HG03108 (cell line): ENCODE measurements around the gene NPR1.
"Not testable (repeated sequence)": the region's sequence is repeated elsewhere in the genome, so short reads cannot be mapped to it uniquely, and the experiment has no call there.

Source experiments
- ATAC-seq: cut with Tn5 transposase; IDR thresholded peaks from one replicate; pipeline ENCODE4 v1.9.1; 2021; ENCODE audit warnings: moderate library complexity; ENCODE audit not compliant: unreplicated experiment

Gene NPR1

GRCh38 chr1:153679337-153680119, 1.0 kb downstream of the NPR1 start:
- no peak for ATAC-seq

- no peak for ATAC-seq
Measured at GRCh38 chr1:153680120-153680403, 1.6 kb downstream of the NPR1 start.

DNA sequence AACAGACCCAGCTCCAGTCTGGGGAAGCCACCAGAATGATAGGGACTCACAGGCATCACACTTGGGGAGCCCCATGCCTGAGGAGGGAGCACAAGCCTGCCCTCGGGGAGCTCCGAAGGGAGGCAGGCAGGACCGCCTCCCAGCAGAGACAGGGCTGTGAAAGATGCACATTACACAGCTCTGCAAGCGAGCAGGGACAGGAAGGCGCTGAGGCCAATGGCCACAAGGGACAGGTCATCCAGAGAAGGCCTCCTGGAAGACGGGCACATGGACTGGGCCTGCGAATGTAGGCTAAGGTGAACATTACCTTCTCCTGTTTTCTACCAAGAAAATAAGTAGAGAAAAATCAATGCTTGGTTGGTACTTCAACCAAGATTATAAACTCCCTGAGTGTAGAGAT, 4.2 kb downstream of the NPR1 start:
- ATAC-seq = no peak

- ATAC-seq = no peak
Measured at GRCh38 chr1:153683854-153684253, 5.4 kb downstream of the NPR1 start.

DNA sequence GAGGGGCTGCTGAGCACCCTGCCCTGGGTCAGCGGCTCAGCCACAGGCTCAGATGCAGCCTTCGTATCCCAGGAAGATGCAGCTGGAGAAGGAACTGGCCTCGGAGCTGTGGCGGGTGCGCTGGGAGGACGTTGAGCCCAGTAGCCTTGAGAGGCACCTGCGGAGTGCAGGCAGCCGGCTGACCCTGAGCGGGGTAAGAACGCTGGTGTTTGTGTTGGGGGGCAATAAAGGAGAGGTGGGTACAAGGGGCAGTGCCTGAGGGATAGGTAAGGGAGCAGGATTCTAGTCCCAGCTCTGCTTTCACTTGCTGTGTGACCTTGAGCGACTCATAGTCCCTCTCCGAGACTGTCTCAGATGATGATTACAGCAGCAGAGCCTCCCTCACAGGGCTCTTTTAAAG, 6.4 kb downstream of the NPR1 start:
- ATAC-seq = no peak

DNA sequence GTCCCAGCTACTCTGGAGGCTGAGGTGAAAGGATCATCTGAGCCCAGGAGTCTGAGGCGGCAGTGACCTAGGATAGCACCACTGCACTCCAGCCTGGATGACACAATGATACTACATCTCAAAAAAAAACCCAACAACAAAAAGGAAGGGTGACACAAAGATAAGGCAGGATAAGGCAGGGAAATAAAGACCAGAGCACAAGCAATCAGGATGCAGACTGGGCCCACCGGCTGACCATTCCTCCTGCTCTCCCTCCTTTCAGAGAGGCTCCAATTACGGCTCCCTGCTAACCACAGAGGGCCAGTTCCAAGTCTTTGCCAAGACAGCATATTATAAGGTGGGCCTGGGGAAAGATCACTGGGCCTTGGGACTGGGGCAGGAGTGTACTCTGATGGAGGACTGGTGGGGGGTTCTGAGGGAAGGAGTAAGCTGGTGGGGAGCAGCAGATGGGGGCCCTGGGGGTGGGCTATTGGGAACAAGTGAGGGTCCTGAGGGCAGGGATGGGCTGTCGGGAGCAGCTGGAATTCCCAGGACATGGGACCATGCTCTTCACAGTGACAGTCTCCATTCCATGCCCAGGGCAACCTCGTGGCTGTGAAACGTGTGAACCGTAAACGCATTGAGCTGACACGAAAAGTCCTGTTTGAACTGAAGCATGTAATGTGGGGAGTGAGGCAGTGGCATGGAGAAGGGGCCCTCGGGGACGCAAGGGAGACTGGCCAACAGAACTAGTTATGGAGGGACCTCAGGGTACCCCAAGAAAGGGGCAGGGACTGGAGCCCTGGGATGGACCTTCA, 7.3 kb downstream of the NPR1 start:
- ATAC-seq = no peak

GRCh38 chr1:153687346-153688125, 9.0 kb downstream of the NPR1 start:
- no peak for ATAC-seq

DNA sequence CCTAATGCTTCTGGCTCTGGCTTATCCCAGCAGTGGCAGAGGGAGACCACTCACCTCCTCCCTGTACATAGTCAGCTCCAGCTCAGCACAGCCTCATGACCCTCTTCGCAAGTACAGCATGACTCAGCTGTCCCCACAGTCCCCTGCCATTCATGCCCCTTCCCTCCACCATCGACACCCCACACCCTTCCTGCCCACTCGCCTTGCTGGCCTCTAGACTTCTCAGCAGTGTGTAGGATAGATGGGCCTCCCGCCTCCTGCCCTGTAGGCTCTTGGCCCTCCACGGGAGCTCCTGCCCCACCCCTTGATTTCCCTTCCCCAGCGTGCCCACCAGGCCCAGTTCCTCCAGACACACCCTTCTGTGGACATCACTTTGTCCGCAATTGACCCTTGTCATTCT, 9.8 kb downstream of the NPR1 start:
- no peak for ATAC-seq

GRCh38 chr1:153688736-153689328, 10.3 kb downstream of the NPR1 start:
- no peak for ATAC-seq

GRCh38 chr1:153693466-153693865, 15.0 kb downstream of the NPR1 start:
- no peak for ATAC-seq

DNA sequence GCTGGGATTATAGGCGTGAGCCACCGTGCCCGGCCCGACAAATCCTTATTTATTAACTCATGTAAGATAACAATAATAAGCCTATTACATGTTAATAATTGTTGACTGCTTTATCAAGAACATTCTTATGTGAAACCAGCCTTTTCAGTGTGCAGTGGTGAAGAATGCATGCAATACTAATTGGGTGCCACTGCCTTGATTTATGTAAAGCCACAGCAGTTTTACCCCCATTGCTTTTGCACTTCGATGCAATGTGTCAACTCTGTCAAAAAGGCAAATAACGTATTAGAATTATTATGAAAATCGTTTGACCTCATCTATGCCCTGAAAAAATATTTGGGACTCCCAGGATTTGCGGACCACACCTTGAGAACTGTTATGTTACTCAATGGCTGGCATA, 18.3 kb downstream of the NPR1 start:
- no peak for ATAC-seq

GRCh38 chr1:153697191-153698019, 18.9 kb downstream of the NPR1 start:
- ATAC-seq = no peak

DNA sequence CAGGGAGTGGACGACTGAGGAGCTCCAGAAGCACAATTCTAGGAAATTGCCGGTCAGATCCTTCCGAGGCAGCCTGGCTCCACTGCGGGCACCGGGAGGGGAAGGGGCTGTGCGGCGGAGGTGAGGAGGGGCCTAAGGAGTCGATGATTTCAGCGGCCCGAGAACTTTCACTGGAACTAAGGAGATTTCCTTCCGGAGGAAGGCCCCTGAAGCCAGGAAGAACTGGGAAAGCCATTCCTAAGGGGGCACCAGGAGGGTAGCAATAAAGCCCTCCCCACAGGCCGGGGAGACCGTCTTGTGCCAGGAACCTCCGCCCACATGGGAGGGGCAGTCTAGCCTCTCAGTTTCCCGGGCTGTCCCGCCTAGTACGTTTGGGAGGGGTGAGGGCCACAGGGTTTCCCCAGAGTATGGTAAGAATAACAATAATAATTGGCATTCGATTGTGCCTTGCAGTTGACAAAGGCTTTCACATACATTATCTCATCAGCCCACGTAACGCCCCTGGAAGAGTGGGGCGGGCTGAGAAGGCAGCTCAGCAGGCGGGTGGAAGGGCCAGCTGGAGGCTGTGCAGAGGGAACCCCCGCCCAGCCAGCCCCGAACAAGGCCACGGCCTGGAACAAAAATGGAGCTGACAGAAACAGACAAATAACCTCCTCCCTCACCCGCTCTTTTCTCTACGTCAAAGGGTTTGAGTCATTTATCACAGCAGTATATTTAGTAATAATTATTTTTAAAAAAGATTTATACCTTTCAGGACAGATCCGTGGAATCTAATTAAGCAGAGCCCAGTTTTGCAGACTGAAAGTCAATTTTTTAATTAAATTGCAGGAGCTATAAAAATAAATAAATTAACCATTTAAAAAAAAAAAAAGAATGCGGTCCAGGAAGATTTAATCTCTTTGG, 19.8 kb downstream of the NPR1 start:
- ATAC-seq = no peak

- ATAC-seq = no peak
Measured at GRCh38 chr1:153698923-153699714, 20.6 kb downstream of the NPR1 start.

GRCh38 chr1:153699768-153700167, 21.3 kb downstream of the NPR1 start:
- ATAC-seq = no peak

DNA sequence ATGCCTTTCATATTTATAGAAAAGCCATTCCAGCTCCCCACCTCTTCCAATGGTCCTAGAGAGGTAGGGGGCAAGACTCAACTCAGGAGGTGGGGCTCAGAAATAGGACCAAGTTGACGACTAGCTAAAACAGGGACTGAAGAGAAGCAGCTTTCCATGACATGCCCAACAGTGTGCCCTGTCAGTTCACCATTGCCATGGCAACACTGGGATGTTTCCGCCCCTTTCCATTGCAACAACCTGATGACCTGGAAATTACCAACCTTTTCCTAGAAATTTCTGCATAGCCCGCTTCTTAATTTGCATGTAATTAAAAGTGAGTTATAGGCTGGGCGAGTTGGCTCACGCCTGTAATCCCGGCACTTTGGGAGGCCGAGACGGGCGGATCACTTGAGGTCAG, 27.0 kb downstream of the NPR1 start:
- ATAC-seq = no peak

DNA sequence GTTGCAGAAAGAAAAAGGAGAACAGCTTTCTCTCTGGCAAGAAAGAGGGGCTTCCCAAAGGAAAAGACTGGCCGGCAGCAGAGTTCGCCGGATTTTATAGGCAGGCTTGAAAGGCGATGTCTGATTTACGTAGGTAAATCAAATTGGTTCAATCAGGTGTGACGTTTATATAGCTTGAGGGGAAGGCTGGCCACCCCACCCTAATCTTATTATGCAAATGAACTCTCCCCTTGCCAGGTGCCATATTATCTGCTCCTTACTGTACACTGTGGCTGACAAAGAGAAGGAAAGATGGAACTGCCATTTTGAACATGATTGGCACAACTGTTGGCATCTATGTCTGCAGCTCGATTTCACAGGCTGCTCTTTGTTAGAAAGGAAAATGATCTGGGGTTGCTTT, 32.5 kb downstream of the NPR1 start:
- no peak for ATAC-seq

- ATAC-seq = not testable (repeated sequence)
Measured at GRCh38 chr1:153716211-153716610, 37.7 kb downstream of the NPR1 start.

- ATAC-seq = no peak
Measured at GRCh38 chr1:153717330-153717729, 38.8 kb downstream of the NPR1 start.
